Heart left ventricle (tissue), 13 donors: ENCODE measurements around the gene WWOX.

Experiments
- POLR2A ChIP-seq, 2 donors: fragments of 450-650 bp; IDR thresholded peaks; one replicate each; pipeline ENCODE4 v1.6.1; 2017; ENCODE audit warnings: antibody characterized with exemption in 2 of 2, mild to moderate bottlenecking in 2 of 2, moderate library complexity in 2 of 2
- TF ChIP-seq, protein P1 (sequence below), 12 donors: fragments of 200-600 bp; sonication (generic) in 4 of 12; IDR thresholded peaks; one replicate each; pipeline versions ENCODE4 v1.5.0 to v1.8.0; 2018 to 2022; ENCODE audit warnings: antibody characterized with exemption in 12 of 12, mild to moderate bottlenecking in 5 of 12
- donor health status: ischemic (EF 13 %, LVEDD 7.1; RV severe dilation, severe dysfunction).
- donor health status: DM: no; HTN: yes; CAD: no.
- donor health status: DM: no; HTN: no; CAD: no.
- donor health status: ischemic (EF 25% LVEDD 6.9; RV normal size, moderate dysfunction).
- donor health status: ischemic (EF 25% LVEDD 5.7; RV mildly dilated, moderate dysfunction).
- donor health status: ischemic (EF 35%, LVEDD 5.7; RV mildly dilated, moderate dysfunction).
- donor health status: nonischemic (EF 11% LVEDD 7.7; RV severe dilation, severe dysfunction).
- donor health status: DM: yes; HTN: yes; CAD: no.
- donor health status: PGD.
- donor health status: ischemic (EF 29% LVEDD 5.4; RV normal size, mild dysfunction).
- donor health status: nonischemic (EF 23%, LVEDD 6.1; RV moderate dilation, normal function).

DNA sequence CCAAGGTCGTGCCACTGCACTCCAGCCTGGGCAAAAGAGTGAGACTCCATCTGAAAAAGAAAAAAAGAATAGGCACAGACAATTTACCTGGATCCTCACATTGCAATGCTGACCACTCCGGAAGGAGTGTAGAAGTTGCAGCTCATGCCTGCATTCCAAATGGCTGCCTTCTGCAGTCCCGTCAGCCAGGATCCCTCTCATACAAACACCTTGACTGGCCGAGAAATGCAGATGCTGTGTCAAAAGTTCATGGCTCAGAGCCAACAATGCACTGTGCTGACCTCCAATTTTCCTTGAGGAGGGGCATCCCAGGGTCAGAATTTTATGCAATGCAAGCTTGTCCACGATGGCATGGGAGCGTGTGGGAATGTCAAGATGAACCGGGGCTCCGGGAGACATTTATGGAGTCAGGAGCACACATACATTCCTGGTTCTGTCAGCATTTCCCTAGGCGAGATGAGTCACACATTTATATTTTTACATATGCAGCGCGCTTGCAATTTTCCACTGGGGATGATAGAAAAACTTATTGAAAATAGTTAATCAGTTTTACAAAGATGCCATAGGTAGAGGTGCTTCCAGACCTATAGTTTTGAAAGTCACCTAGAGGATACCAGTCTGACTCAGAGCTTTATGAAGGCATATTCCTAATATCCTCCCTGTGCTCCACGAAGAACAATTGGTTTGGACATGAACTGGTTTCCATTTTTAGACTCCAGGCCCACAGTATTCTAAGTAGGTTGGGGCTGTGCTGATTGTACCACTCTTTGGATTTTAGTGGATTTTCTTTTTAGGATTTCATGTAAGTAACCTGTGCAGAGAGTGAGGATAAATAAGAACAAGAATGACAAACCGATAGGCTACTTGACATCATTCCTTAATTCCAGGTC lies 886.5 kb downstream of the WWOX start:
- no peak for TF ChIP-seq POLR2A (IDR thresholded peaks at IDR 0.05)
- TF ChIP-seq, protein P1, sequence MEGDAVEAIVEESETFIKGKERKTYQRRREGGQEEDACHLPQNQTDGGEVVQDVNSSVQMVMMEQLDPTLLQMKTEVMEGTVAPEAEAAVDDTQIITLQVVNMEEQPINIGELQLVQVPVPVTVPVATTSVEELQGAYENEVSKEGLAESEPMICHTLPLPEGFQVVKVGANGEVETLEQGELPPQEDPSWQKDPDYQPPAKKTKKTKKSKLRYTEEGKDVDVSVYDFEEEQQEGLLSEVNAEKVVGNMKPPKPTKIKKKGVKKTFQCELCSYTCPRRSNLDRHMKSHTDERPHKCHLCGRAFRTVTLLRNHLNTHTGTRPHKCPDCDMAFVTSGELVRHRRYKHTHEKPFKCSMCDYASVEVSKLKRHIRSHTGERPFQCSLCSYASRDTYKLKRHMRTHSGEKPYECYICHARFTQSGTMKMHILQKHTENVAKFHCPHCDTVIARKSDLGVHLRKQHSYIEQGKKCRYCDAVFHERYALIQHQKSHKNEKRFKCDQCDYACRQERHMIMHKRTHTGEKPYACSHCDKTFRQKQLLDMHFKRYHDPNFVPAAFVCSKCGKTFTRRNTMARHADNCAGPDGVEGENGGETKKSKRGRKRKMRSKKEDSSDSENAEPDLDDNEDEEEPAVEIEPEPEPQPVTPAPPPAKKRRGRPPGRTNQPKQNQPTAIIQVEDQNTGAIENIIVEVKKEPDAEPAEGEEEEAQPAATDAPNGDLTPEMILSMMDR (IDR thresholded peaks at IDR 0.05): no peak
